ENCODE results near the gene CEP135.

DNA sequence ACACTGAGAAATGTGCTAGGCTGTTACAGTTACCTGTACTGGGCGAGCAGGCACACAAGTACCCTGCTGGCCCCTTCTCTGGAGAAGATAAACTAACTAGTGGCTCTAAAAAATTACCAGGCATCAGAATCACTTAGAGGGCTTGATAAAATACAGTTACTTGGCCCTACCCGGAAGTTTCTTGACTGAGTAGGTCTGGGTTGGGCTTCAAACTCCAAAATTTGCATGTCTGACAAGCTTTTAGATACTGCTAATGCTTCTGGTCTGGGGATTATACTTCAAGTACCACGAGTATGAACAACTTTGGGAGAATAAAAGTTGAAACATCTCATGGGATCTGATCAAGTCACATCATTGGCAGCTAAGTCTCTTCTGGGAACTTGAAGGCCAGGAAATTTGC lies 30.8 kb downstream of the CEP135 start:
- TF ChIP-seq, protein P1, sequence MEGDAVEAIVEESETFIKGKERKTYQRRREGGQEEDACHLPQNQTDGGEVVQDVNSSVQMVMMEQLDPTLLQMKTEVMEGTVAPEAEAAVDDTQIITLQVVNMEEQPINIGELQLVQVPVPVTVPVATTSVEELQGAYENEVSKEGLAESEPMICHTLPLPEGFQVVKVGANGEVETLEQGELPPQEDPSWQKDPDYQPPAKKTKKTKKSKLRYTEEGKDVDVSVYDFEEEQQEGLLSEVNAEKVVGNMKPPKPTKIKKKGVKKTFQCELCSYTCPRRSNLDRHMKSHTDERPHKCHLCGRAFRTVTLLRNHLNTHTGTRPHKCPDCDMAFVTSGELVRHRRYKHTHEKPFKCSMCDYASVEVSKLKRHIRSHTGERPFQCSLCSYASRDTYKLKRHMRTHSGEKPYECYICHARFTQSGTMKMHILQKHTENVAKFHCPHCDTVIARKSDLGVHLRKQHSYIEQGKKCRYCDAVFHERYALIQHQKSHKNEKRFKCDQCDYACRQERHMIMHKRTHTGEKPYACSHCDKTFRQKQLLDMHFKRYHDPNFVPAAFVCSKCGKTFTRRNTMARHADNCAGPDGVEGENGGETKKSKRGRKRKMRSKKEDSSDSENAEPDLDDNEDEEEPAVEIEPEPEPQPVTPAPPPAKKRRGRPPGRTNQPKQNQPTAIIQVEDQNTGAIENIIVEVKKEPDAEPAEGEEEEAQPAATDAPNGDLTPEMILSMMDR (IDR thresholded peaks at IDR 0.05; ENCODE audit: low read length) = no peak
- TF ChIP-seq EZH2phosphoT487 (IDR thresholded peaks at IDR 0.05; ENCODE audit: low read length) = no peak
